Transverse colon (tissue), 4 donors: ENCODE results near the gene RFX2.

Source experiments
- CTCF ChIP-seq, 5 experiments: fragments of 200-600 bp in 3 of 5; fragments of 450-650 bp in 2 of 5; sonication (generic) in 3 of 5; IDR thresholded peaks; 1 replicate in 2 of 5; 2 replicates in 3 of 5; pipeline ENCODE4 v1.5.1; 2016 to 2017; ENCODE audit warnings: antibody characterized with exemption in 5 of 5, inconsistent platforms in 3 of 5, mild to moderate bottlenecking in 2 of 5, moderate library complexity in 1 of 5
- POLR2A ChIP-seq: fragments of 450-650 bp; IDR thresholded peaks from one replicate; pipeline ENCODE4 v1.6.1; 2016; ENCODE audit warnings: antibody characterized with exemption, mild to moderate bottlenecking, moderate library complexity
- POLR2AphosphoS5 ChIP-seq, 3 donors: sonication (generic); formaldehyde crosslinking; IDR thresholded peaks; one replicate each; pipeline ENCODE4 v1.6.1; 2016; ENCODE audit warnings: antibody characterized with exemption in 3 of 3

GRCh38 chr19:6133231-6133630 is 22.9 kb upstream of the RFX2 start:
- TF ChIP-seq POLR2A (no peak), CTCF (IDR thresholded peaks at IDR 0.05) (no peak), POLR2AphosphoS5 (IDR thresholded peaks at IDR 0.05) (no peak)
